K562 (cell line): ENCODE results near the gene ZNF821. TPM values are rescaled to one million over a fixed set of nuclear protein-coding genes. Genes with fewer than 3 reads are reported as not detected.

Experiments used
- ATAC-seq: fragments of 200-7000 bp; cut with Tn5 transposase; 3 replicates; pipeline ENCODE4 v1.9.1; 2020; ENCODE audit warnings: moderate library complexity
- BruUV-seq: library from RNA; stranded (reverse); fragments of 400-500 nt; replicated peaks from 2 replicates; lab custom pipeline; 2021; lab: Mats Ljungman, UMichigan
- CTCF ChIA-PET: fragments of 300-600 bp; formaldehyde crosslinking; extraction: SDS; loops from one replicate; lab custom pipeline; 2021; ENCODE audit warnings: low intra/inter-chr PET ratio; lab: Yijun Ruan, JAX
- POLR2A ChIA-PET: fragments of 300-600, 350-650 bp; sonication (Branson Sonifier 250); formaldehyde crosslinking; extraction: SDS; loops from one replicate; lab custom pipeline; 2021; ENCODE audit warnings: antibody characterized with exemption, inconsistent platforms; lab: Yijun Ruan, JAX
- DNase-seq, 4 experiments: peaks; one replicate each; pipeline versions ENCODE4 v3.0.0 to v3.0.0-alpha.2; 2011 to 2018; ENCODE audit warnings: low spot score in 3 of 4, mixed read lengths in 3 of 4; ENCODE audit errors: extremely low read depth in 1 of 4
- FAIRE-seq: peaks from 2 replicates; lab custom pipeline; 2011; peaks lifted over from hg19 to GRCh38; lab: Jason Lieb, UNC
- H2AFZ ChIP-seq: 2 replicates; pipeline ENCODE4 v1.6.0; 2011; ENCODE audit warnings: low read depth, low read length, control low read depth, inconsistent platforms
- H3K27ac ChIP-seq: fragments of 200-600 bp; 3 replicates; pipeline ENCODE4 v1.8.0; 2011; ENCODE audit warnings: low read depth, mild to moderate bottlenecking, control low read depth, inconsistent platforms, low read length, moderate library complexity, mixed read lengths; ENCODE audit errors: extremely low read depth
- H3K27me3 ChIP-seq, 2 experiments: fragments of 300-600 bp in 1 of 2; 2 replicates in 1 of 2; 3 replicates in 1 of 2; pipeline versions ENCODE4 v1.6.0 to v1.8.0; 2011; ENCODE audit warnings: inconsistent platforms in 2 of 2, low read length in 2 of 2, mild to moderate bottlenecking in 1 of 2, mixed read lengths in 1 of 2, moderate library complexity in 1 of 2; ENCODE audit not compliant: control insufficient read depth in 2 of 2, insufficient read depth in 2 of 2
- H3K36me3 ChIP-seq: fragments of 300-600 bp; 3 replicates; pipeline ENCODE4 v1.8.0; 2011; ENCODE audit warnings: mild to moderate bottlenecking, low read length, inconsistent platforms; ENCODE audit not compliant: control insufficient read depth, insufficient read depth
- H3K4me1 ChIP-seq, 2 experiments: fragments of 200-600 bp in 1 of 2; replicated peaks in 1 of 2; 2 replicates in 1 of 2; 3 replicates in 1 of 2; pipeline versions ENCODE4 v1.5.1 to v1.8.0; 2011; ENCODE audit warnings: inconsistent platforms in 2 of 2, low read length in 2 of 2, mild to moderate bottlenecking in 1 of 2, mixed read lengths in 1 of 2, moderate library complexity in 1 of 2; ENCODE audit not compliant: control insufficient read depth in 2 of 2, insufficient read depth in 2 of 2
- H3K4me2 ChIP-seq: 2 replicates; pipeline ENCODE4 v1.6.1; 2011; ENCODE audit warnings: low read length, control low read depth, inconsistent platforms, mixed read lengths; ENCODE audit not compliant: insufficient read depth
- H3K4me3 ChIP-seq: fragments of 200-600 bp; sonication (generic), shearing (Covaris generic); 2 replicates; pipeline ENCODE4 v1.5.1; 2016; ENCODE audit warnings: control low read depth, inconsistent platforms
- H3K79me2 ChIP-seq: fragments of 200-600 bp; 3 replicates; pipeline ENCODE4 v1.8.0; 2011; ENCODE audit warnings: low read length, inconsistent platforms; ENCODE audit not compliant: control insufficient read depth, insufficient read depth
- H3K9ac ChIP-seq, 2 experiments: 2 replicates each; pipeline versions ENCODE4 v1.6.0 to v1.6.1; 2011; ENCODE audit warnings: low read depth in 2 of 2, low read length in 2 of 2, control low read depth in 1 of 2, inconsistent platforms in 1 of 2, mild to moderate bottlenecking in 1 of 2, mixed read lengths in 1 of 2; ENCODE audit not compliant: insufficient read depth in 1 of 2
- H3K9me1 ChIP-seq: one replicate; pipeline ENCODE4 v1.6.0; 2011; ENCODE audit warnings: inconsistent platforms, mild to moderate bottlenecking, low read length, moderate library complexity; ENCODE audit not compliant: control insufficient read depth, insufficient read depth
- H3K9me3 ChIP-seq: replicated peaks from 2 replicates; pipeline ENCODE4 v1.5.1; 2011; ENCODE audit warnings: low read depth, low read length, inconsistent platforms; ENCODE audit not compliant: control insufficient read depth, insufficient read depth
- H4K20me1 ChIP-seq: replicated peaks from 2 replicates; pipeline ENCODE4 v1.6.1; 2011; ENCODE audit warnings: low read length, inconsistent platforms, mixed read lengths; ENCODE audit not compliant: control insufficient read depth, insufficient read depth
- ATF7 ChIP-seq: fragments of 450-650 bp; IDR thresholded peaks from 2 replicates; pipeline ENCODE4 v1.7.1; 2014; ENCODE audit warnings: mild to moderate bottlenecking, moderate library complexity
- FUS ChIP-seq: fragments of 200-400 bp; formaldehyde crosslinking; optimal IDR thresholded peaks from 2 replicates; pipeline ENCODE3; 2017; ENCODE audit warnings: low read depth, low read length
- HCFC1 ChIP-seq: IDR thresholded peaks from 2 replicates; pipeline ENCODE4 v1.6.1; 2012; ENCODE audit warnings: low read depth, low read length, improper control_type of control experiment
- KAT2B ChIP-seq: IDR thresholded peaks from one replicate; pipeline ENCODE4 v1.6.1; 2012; ENCODE audit warnings: low read depth, mild to moderate bottlenecking, control low read depth, inconsistent platforms, low read length, moderate library complexity
- NCOA1 ChIP-seq: fragments of 450-650 bp; IDR thresholded peaks from 2 replicates; pipeline ENCODE4 v1.6.1; 2016; ENCODE audit warnings: low read depth
- NFYB ChIP-seq: IDR thresholded peaks from 2 replicates; pipeline ENCODE4 v1.6.1; 2011; ENCODE audit warnings: mild to moderate bottlenecking, moderate library complexity; ENCODE audit not compliant: insufficient read length; ENCODE audit errors: extremely low read depth
- POLR2AphosphoS5 ChIP-seq: IDR thresholded peaks from 2 replicates; pipeline ENCODE4 v1.6.1; 2011; ENCODE audit warnings: mild to moderate bottlenecking, low read depth, low read length, moderate library complexity; ENCODE audit not compliant: control insufficient read depth, insufficient read depth
- POLR2H ChIP-seq: IDR thresholded peaks from 2 replicates; pipeline ENCODE4 v1.6.1; 2016; ENCODE audit warnings: missing genetic modification characterization, low read depth, mild to moderate bottlenecking, control low read depth, missing compliant biosample characterization, moderate library complexity
- RNF2 ChIP-seq: sonication (generic); IDR thresholded peaks from 2 replicates; pipeline ENCODE4 v1.6.1; 2016
- SMARCC2 ChIP-seq: fragments of 450-650 bp; IDR thresholded peaks from 2 replicates; pipeline ENCODE4 v1.6.1; 2017; ENCODE audit warnings: antibody characterized with exemption, moderate library complexity, mild to moderate bottlenecking, low read depth
- TBP ChIP-seq: optimal IDR thresholded peaks from 2 replicates; pipeline ENCODE3; 2011; ENCODE audit warnings: low read depth, low read length, improper control_type of control experiment
- TSC22D4 ChIP-seq: fragments of 450-650 bp; IDR thresholded peaks from 2 replicates; pipeline ENCODE4 v1.6.1; 2016; ENCODE audit warnings: missing genetic modification characterization, missing biosample characterization, control low read depth
- U2AF2 ChIP-seq: fragments of 200-400 bp; formaldehyde crosslinking; optimal IDR thresholded peaks from 2 replicates; pipeline ENCODE3; 2017; ENCODE audit warnings: low read depth, mild to moderate bottlenecking, low read length
- YBX1 ChIP-seq: fragments of 450-650 bp; IDR thresholded peaks from 2 replicates; pipeline ENCODE4 v1.7.1; 2016; ENCODE audit warnings: mild to moderate bottlenecking
- ZNF384 ChIP-seq: IDR thresholded peaks from 2 replicates; pipeline ENCODE4 v1.6.1; 2012; ENCODE audit warnings: low read depth, low read length, improper control_type of control experiment
- ZNF780A ChIP-seq: fragments of 250-450 bp; sonication (Bioruptor Pico); IDR thresholded peaks from 2 replicates; pipeline ENCODE4 v1.5.0; 2021; ENCODE audit warnings: mild to moderate bottlenecking
- WGBS: fragments of 100-300 bp; shearing (Covaris generic); methylation state at CpG from one replicate; pipeline ENCODE4 v1.1.6; 2016; ENCODE audit warnings: low coverage, mixed read lengths; ENCODE audit not compliant: insufficient coverage; ENCODE audit errors: missing lambda C conversion rate; 5-methylcytosine and 5-hydroxymethylcytosine counted together
- in situ Hi-C: fragments of 300-500 bp; cut with MboI; formaldehyde crosslinking; loops from 4 replicates; pipeline ENCODE4 v1.15.0; 2018; ENCODE audit warnings: inconsistent platforms, mixed read lengths
- intact Hi-C: fragments of 100-400 bp; cut with micrococcal nuclease; formaldehyde crosslinking; loops from 2 replicates; pipeline ENCODE4 v1.14.2; 2022
- polyA plus RNA-seq, 8 experiments: library from polyadenylated mRNA; depleted of rRNA in 4 of 8; stranded (reverse) in 5 of 8; unstranded in 3 of 8; fragments of >200 nt; fragmentation: Nextera tagmentation in 2 of 8; fragmentation: Illumina TruSeq in 1 of 8; extraction: Ambion mirVana in 2 of 8; extraction: Trizol in 1 of 8; gene quantifications; 2 replicates each; pipeline versions ENCODE4 v1.2.1 to v1.2.3, GENCODE V29; 2011 to 2014; ENCODE audit warnings: inconsistent platforms in 1 of 8, missing spikeins in 1 of 8
- total RNA-seq, 7 experiments: library from RNA; depleted of rRNA in 6 of 7; stranded (reverse); fragments of >200 nt in 6 of 7; fragmentation: Illumina TruSeq in 2 of 7; extraction: Trizol in 2 of 7; gene quantifications; 2 replicates each; pipeline versions ENCODE4 v1.2.1 to v1.2.3, GENCODE V29; 2011 to 2021; ENCODE audit warnings: low replicate concordance in 1 of 7
- TF ChIP-seq, protein P1 (sequence below): sonication (generic); formaldehyde crosslinking; IDR thresholded peaks from 2 replicates; pipeline ENCODE4 v1.8.0; 2022; ENCODE audit warnings: missing genetic modification reagents, mild to moderate bottlenecking, moderate library complexity, borderline replicate concordance
- TF ChIP-seq, protein P2 (sequence below): fragments of 250-450 bp; sonication (Bioruptor Pico); IDR thresholded peaks from 2 replicates; pipeline ENCODE4 v1.8.0; 2021; ENCODE audit warnings: moderate library complexity, mild to moderate bottlenecking, inconsistent platforms
- TF ChIP-seq, protein P3 (sequence below): fragments of 250-450 bp; sonication (Bioruptor Pico); IDR thresholded peaks from 2 replicates; pipeline ENCODE4 v1.8.0; 2021; ENCODE audit warnings: moderate library complexity, mild to moderate bottlenecking, inconsistent platforms
- TF ChIP-seq, protein P4 (sequence below): fragments of 450-650 bp; IDR thresholded peaks from 2 replicates; pipeline ENCODE4 v1.6.1; 2016

ZNF821 gene
- total and polyA plus RNA-seq, 9 of the 15 experiments (the other 6 are each of a cell fraction or from before 2014, with no cell fraction given): 0.38 to 5.6 (median 3.6) TPM

DNA sequence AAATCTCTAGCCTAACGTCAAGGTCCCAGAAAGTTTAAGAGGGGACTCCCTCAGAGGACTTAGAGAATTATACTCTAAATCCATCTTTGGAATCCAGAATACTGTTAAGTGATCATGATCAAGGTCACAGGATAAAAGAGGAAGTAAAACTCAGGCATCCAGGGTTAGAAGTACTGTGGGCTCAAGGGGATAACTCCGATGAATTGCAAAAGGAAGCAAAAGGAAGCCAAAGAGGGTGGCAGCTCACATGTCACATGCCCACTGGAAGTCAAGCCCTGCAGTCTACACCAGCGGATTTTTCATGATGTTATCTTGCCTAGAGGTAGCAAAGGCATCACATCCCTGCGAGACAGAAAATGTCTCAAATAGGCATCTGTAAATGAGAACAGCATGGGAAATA lies 3.8 kb downstream of the ZNF821 start (continued):
- no peak for TF ChIP-seq NCOA1
- TF ChIP-seq NFYB: no peak
- TF ChIP-seq, protein P1, sequence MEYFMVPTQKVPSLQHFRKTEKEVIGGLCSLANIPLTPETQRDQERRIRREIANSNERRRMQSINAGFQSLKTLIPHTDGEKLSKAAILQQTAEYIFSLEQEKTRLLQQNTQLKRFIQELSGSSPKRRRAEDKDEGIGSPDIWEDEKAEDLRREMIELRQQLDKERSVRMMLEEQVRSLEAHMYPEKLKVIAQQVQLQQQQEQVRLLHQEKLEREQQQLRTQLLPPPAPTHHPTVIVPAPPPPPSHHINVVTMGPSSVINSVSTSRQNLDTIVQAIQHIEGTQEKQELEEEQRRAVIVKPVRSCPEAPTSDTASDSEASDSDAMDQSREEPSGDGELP: no peak
- no peak for TF ChIP-seq TSC22D4 (tag)
- no peak for TF ChIP-seq ZNF780A (CRISPR knock-in tag)

DNA sequence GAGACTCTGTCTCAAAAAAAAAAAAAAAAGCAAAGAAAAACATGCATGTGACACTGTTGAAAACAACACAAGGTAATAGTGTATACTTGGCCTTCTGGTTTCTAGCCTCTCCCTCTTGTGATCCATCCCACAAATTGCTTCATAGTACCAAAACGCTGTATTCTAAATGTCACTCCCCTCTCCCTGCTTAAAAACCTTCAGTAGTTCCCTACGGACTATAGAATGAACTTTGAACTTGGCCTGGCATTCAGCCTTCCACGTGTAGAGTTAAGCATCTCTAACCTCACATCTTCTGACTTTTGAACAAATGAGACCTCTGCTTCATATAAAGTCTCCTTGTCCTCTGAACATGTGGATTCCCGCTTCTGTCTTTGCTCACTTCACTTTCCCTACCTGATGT lies 5.1 kb downstream of the ZNF821 start:
- DNase-seq: no peak
- CTCF ChIA-PET: no interaction called here
- in situ Hi-C loops (no loop called here), intact Hi-C loops (no loop called here)
- no peaks in the 10 kb centered on the region for H3K9me3 ChIP-seq
- no peak overlapping the region for H3K4me2 ChIP-seq
- no peak for FAIRE-seq
- WGBS: 46% methylated on average over 4 of the region's 4 CpGs
- H2AFZ ChIP-seq: no peak overlapping the region
- H3K9me1 ChIP-seq: no peaks in the 10 kb centered on the region
- H3K27ac ChIP-seq: no peak overlapping the region
- H3K27me3 ChIP-seq: no peaks in the 10 kb centered on the region
- no peak for TF ChIP-seq KAT2B
- no peak for TF ChIP-seq POLR2AphosphoS5
- TF ChIP-seq SMARCC2: no peak
- TF ChIP-seq, protein P2, sequence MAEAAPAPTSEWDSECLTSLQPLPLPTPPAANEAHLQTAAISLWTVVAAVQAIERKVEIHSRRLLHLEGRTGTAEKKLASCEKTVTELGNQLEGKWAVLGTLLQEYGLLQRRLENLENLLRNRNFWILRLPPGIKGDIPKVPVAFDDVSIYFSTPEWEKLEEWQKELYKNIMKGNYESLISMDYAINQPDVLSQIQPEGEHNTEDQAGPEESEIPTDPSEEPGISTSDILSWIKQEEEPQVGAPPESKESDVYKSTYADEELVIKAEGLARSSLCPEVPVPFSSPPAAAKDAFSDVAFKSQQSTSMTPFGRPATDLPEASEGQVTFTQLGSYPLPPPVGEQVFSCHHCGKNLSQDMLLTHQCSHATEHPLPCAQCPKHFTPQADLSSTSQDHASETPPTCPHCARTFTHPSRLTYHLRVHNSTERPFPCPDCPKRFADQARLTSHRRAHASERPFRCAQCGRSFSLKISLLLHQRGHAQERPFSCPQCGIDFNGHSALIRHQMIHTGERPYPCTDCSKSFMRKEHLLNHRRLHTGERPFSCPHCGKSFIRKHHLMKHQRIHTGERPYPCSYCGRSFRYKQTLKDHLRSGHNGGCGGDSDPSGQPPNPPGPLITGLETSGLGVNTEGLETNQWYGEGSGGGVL (CRISPR knock-in tag): no peak
- TF ChIP-seq TBP: no peak
- TF ChIP-seq, protein P3, sequence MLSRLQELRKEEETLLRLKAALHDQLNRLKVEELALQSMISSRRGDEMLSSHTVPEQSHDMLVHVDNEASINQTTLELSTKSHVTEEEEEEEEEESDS (CRISPR knock-in tag): no peak
- TF ChIP-seq ATF7: no peak
- no peak for TF ChIP-seq POLR2H (tag)
- no peak for TF ChIP-seq HCFC1
- TF ChIP-seq, protein P4, sequence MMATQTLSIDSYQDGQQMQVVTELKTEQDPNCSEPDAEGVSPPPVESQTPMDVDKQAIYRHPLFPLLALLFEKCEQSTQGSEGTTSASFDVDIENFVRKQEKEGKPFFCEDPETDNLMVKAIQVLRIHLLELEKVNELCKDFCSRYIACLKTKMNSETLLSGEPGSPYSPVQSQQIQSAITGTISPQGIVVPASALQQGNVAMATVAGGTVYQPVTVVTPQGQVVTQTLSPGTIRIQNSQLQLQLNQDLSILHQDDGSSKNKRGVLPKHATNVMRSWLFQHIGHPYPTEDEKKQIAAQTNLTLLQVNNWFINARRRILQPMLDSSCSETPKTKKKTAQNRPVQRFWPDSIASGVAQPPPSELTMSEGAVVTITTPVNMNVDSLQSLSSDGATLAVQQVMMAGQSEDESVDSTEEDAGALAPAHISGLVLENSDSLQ: no peak
- TF ChIP-seq YBX1: no peak
- no peak for TF ChIP-seq ZNF384
- no peak for TF ChIP-seq RNF2
- TF ChIP-seq FUS: no peak
- TF ChIP-seq U2AF2: no peak
- H4K20me1 ChIP-seq: peaks cover 7% of the 10 kb centered on the region
- POLR2A ChIA-PET: no interaction called here
- H3K4me3 ChIP-seq: no peak overlapping the region
- H3K9ac ChIP-seq: no peak overlapping the region
- no peaks in the 10 kb centered on the region; the same call in 2 of the 3 replicates for H3K36me3 ChIP-seq
- no TSS peak for BruUV-seq
- H3K4me1 ChIP-seq: peaks cover 8 to 13% of the 10 kb centered on the region in 2 experiments; a peak in 4 of 5 replicates
- ATAC-seq: no peak
- H3K79me2 ChIP-seq: no peaks in the 10 kb centered on the region
